MM.1S (cell line): ENCODE measurements around the gene ALG10.
"Not testable (repeated sequence)": the region's sequence is repeated elsewhere in the genome, so short reads cannot be mapped to it uniquely, and the experiment has no call there.

Experiments
- DNase-seq: peaks from one replicate; pipeline ENCODE4 v3.0.0-alpha.2; 2015
- H2AFZ ChIP-seq: fragments of 300-600 bp; sonication (generic); 2 replicates; pipeline ENCODE4 v1.6.0; 2016; ENCODE audit warnings: antibody characterized with exemption, low read length
- H3F3A ChIP-seq: fragments of 300-600 bp; sonication (generic); 2 replicates; pipeline ENCODE4 v1.6.1; 2016; ENCODE audit warnings: mild to moderate bottlenecking, antibody characterized with exemption, low read length, moderate library complexity, mixed read lengths; ENCODE audit not compliant: insufficient read depth
- H3K27ac ChIP-seq: fragments of 300-600 bp; sonication (generic); 2 replicates; pipeline ENCODE4 v1.5.1; 2016; ENCODE audit warnings: mild to moderate bottlenecking, low read length
- H3K27me3 ChIP-seq: fragments of 300-600 bp; sonication (generic); replicated peaks from 2 replicates; pipeline ENCODE4 v1.6.0; 2016; ENCODE audit warnings: low read length; ENCODE audit not compliant: insufficient read depth
- H3K36me3 ChIP-seq: fragments of 300-600 bp; sonication (generic); replicated peaks from 2 replicates; pipeline ENCODE4 v1.6.1; 2016; ENCODE audit warnings: mild to moderate bottlenecking, low read length, mixed read lengths; ENCODE audit not compliant: insufficient read depth
- H3K4me1 ChIP-seq: fragments of 300-600 bp; sonication (generic); 2 replicates; pipeline ENCODE4 v1.6.1; 2016; ENCODE audit warnings: low read length, mixed read lengths
- H3K4me2 ChIP-seq: fragments of 300-600 bp; sonication (generic); 2 replicates; pipeline ENCODE4 v1.6.0; 2016; ENCODE audit warnings: low read depth, low read length
- H3K4me3 ChIP-seq: fragments of 300-600 bp; sonication (generic); 2 replicates; pipeline ENCODE4 v1.5.1; 2016; ENCODE audit warnings: low read length, mixed read lengths
- H3K79me2 ChIP-seq: fragments of 300-600 bp; sonication (generic); 2 replicates; pipeline ENCODE4 v1.6.1; 2016; ENCODE audit warnings: mixed run types, low read length, mixed read lengths
- H3K9ac ChIP-seq: fragments of 300-600 bp; sonication (generic); 2 replicates; pipeline ENCODE4 v1.6.1; 2016; ENCODE audit warnings: low read length, mixed read lengths
- H3K9me2 ChIP-seq: fragments of 300-600 bp; sonication (generic); replicated peaks from 2 replicates; pipeline ENCODE4 v1.6.1; 2016; ENCODE audit warnings: mild to moderate bottlenecking, low read length, mixed read lengths; ENCODE audit not compliant: insufficient read depth
- H3K9me3 ChIP-seq: fragments of 300-600 bp; sonication (generic); replicated peaks from 2 replicates; pipeline ENCODE4 v1.6.1; 2016; ENCODE audit warnings: mild to moderate bottlenecking, low read length, mixed read lengths; ENCODE audit not compliant: insufficient read depth
- H4K20me1 ChIP-seq: fragments of 300-600 bp; sonication (generic); 2 replicates; pipeline ENCODE4 v1.6.1; 2016; ENCODE audit warnings: mild to moderate bottlenecking, low read length, moderate library complexity, mixed read lengths; ENCODE audit not compliant: insufficient read depth
- EZH2 ChIP-seq: fragments of 300-600 bp; sonication (generic); optimal IDR thresholded peaks from 2 replicates; pipeline ENCODE3; 2017; ENCODE audit warnings: low read depth, mild to moderate bottlenecking, antibody characterized with exemption, low read length, mixed read lengths
- EZH2phosphoT487 ChIP-seq: fragments of 300-600 bp; sonication (generic); IDR thresholded peaks from 2 replicates; pipeline ENCODE4 v1.6.1; 2018; ENCODE audit warnings: antibody characterized with exemption, low read length
- TF ChIP-seq, protein P1 (sequence below): fragments of 300-600 bp; sonication (generic); IDR thresholded peaks from 2 replicates; pipeline ENCODE4 v1.5.1; 2016; ENCODE audit warnings: antibody characterized with exemption, low read length, mixed read lengths

The ALG10 gene

GRCh38 chr12:33988197-33988805 lies 34.0 kb upstream of the ALG10 start:
- Histone ChIP-seq H3K9ac (no peak overlapping the region), H3F3A (no peaks in the 10 kb centered on the region), H3K79me2 (no peaks in the 10 kb centered on the region), H2AFZ (no peak overlapping the region), H3K27ac (no peak overlapping the region), H3K4me3 (no peak overlapping the region), H3K36me3 (no peaks in the 10 kb centered on the region), H3K9me3 (no peaks in the 10 kb centered on the region), H3K4me2 (no peak overlapping the region), H3K27me3 (no peaks in the 10 kb centered on the region), H3K9me2 (no peaks in the 10 kb centered on the region), H4K20me1 (no peaks in the 10 kb centered on the region), H3K4me1 (no peaks in the 10 kb centered on the region)
- TF ChIP-seq EZH2phosphoT487 = no peak
- TF ChIP-seq EZH2 = no peak
- TF ChIP-seq, protein P1, sequence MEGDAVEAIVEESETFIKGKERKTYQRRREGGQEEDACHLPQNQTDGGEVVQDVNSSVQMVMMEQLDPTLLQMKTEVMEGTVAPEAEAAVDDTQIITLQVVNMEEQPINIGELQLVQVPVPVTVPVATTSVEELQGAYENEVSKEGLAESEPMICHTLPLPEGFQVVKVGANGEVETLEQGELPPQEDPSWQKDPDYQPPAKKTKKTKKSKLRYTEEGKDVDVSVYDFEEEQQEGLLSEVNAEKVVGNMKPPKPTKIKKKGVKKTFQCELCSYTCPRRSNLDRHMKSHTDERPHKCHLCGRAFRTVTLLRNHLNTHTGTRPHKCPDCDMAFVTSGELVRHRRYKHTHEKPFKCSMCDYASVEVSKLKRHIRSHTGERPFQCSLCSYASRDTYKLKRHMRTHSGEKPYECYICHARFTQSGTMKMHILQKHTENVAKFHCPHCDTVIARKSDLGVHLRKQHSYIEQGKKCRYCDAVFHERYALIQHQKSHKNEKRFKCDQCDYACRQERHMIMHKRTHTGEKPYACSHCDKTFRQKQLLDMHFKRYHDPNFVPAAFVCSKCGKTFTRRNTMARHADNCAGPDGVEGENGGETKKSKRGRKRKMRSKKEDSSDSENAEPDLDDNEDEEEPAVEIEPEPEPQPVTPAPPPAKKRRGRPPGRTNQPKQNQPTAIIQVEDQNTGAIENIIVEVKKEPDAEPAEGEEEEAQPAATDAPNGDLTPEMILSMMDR = no peak
- DNase-seq = no peak

DNA sequence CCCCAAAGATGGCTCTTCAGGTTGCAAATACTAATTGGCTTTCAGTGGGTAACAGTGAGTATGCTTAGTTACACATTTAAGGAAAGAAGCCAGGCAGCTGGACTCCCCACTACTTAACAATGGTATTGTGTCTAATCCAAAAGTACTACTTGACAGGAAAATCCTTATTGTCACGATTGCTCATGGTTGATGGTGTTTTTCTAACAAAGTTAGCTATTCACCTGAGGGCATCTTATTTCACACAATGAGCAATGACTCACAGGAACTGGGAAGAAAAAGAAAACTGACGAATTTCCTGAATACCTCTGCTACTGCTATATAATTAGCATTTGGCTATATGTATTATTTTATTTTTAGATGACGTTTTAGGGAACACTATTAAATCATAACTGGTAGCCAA lies 33.4 kb upstream of the ALG10 start:
- Histone ChIP-seq H3K4me3 (no peak overlapping the region), H3K27me3 (no peaks in the 10 kb centered on the region), H3K9ac (no peak overlapping the region), H3K4me2 (no peak overlapping the region), H3K27ac (no peak overlapping the region), H4K20me1 (no peaks in the 10 kb centered on the region), H3F3A (no peaks in the 10 kb centered on the region), H3K79me2 (no peaks in the 10 kb centered on the region), H3K36me3 (no peaks in the 10 kb centered on the region), H3K9me3 (no peaks in the 10 kb centered on the region), H3K4me1 (no peaks in the 10 kb centered on the region), H3K9me2 (no peaks in the 10 kb centered on the region), H2AFZ (no peak overlapping the region)
- no peak for DNase-seq
- TF ChIP-seq EZH2 (no peak), EZH2phosphoT487 (no peak)
- TF ChIP-seq, protein P1 = no peak

DNA sequence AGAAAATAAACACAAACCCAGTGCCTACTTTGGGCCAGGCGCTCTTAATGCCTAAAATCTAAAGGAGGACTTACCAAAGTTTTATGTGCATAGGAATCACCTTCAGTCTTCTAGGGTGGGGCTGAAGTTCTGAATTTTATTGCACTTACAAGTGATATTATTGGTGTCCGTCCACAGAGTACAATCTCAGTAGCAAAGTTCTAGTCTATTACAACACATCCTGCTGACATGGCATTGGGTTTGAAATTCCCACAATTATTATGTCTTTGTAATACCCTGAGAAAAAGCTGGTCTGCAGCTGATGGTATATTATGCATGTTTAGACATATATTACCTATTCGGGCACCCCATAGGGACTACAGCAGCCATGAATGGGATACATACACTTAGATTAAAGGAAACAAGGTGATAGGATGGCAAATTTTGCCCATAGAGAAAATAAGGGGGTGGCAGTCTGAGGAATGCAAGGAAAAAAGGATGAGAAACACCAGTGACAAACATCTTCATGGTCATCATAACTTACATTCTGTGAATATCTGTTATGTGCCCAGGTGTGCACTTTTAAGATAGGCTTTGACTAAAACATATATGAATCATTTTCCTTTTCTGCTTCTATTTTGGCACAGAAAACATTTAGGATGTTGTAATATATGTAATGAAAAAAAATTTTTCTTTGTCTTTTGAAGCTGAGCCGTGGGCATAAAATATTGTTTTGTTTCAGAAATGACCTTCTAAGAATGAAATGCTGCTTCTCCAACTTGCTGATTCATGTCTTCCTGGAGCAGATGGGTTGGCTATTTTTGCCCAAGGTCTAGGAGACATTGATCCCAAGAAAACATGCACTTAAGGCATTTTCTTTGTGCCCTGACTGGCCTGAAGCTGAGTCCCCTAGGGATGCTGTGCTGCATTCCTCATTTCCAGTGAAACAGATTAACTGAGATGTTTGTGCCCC lies 27.2 kb upstream of the ALG10 start:
- Histone ChIP-seq H3K79me2 (no peaks in the 10 kb centered on the region), H3K9me2 (no peaks in the 10 kb centered on the region), H3K27ac (no peak overlapping the region), H3K36me3 (no peaks in the 10 kb centered on the region), H3K4me2 (no peak overlapping the region), H3K9ac (no peak overlapping the region), H3K4me3 (no peak overlapping the region), H3K4me1 (no peaks in the 10 kb centered on the region), H2AFZ (no peak overlapping the region), H3K27me3 (no peaks in the 10 kb centered on the region), H4K20me1 (no peaks in the 10 kb centered on the region), H3F3A (no peaks in the 10 kb centered on the region), H3K9me3 (no peaks in the 10 kb centered on the region)
- TF ChIP-seq, protein P1 = no peak
- no peak for TF ChIP-seq EZH2phosphoT487
- no peak for TF ChIP-seq EZH2
- DNase-seq = no peak

GRCh38 chr12:34008835-34009234 lies 13.5 kb upstream of the ALG10 start:
- DNase-seq, H3K36me3 ChIP-seq, H4K20me1 ChIP-seq, H3F3A ChIP-seq, H3K4me1 ChIP-seq, H3K4me2 ChIP-seq, H3K9ac ChIP-seq, H3K9me3 ChIP-seq, H3K4me3 ChIP-seq, H3K79me2 ChIP-seq, H3K27me3 ChIP-seq, H3K9me2 ChIP-seq, H3K27ac ChIP-seq, H2AFZ ChIP-seq: not testable (repeated sequence)
